ENCODE results near the gene BANF1. TPM values are rescaled to one million over a fixed set of nuclear protein-coding genes. Genes with fewer than 3 reads are reported as not detected.

BANF1 gene
- total RNA-seq, 4 donors from 2014 or later: 27.9 to 79.7 (median 34.0) TPM

DNA sequence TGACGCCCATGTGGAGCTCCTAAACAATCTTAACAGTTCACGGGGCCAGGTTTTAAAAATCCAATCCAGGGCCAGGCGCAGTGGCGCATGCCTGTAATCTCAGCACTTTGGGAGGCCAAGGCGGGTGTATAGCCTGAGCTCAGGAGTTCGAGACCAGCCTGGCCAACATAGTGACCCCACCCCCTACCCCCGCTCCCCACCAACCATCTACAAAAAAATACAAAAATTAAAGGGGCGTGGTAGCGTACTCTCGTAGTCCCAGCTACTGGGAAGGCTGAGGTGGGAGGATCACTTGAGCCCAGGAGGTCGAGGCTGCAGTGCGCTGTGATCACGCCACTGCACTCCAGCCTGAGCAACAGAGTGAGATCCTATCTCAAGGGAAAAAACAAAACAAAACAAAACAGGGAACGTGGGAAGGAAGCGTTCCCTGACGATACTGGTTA is 41.5 kb upstream of the BANF1 start:
- H3K4me1 ChIP-seq: peaks cover 19 to 26% (median 23%) of the 10 kb centered on the region in 4 donors
- WGBS, 2 donors (ENCODE audit: low coverage in 1 of 2): 7 to 45% methylated on average over 7 to 16 of the region's 16 CpGs
- H3K27me3 ChIP-seq: no peaks in the 10 kb centered on the region
- H3K9me3 ChIP-seq: no peaks in the 10 kb centered on the region
- H3K4me3 ChIP-seq: peak overlapping the region; percentile 57 to 99 (median 88)
- H3K27ac ChIP-seq: peak overlapping the region; percentile 89 to 96 (median 93)
- peaks cover 0 to 17% (median 9%) of the 10 kb centered on the region in 4 donors for H3K36me3 ChIP-seq
- DNase-seq: no peak
- intact Hi-C loops (cut with DNase I; ENCODE audit: low total_unique reads) (no loop called here), in situ Hi-C loops (cut with MboI; ENCODE audit: low pct_ligation_motif_present in 1 of 4, low pct_unique_long_range_greater_than_20kb in 1 of 4, low sequenced_read_pairs in 3 of 4) (no loop called here)
- no peak for TF ChIP-seq CTCF (IDR thresholded peaks at IDR 0.05)

- peaks cover 19 to 26% (median 23%) of the 10 kb centered on the region in 4 donors for H3K4me1 ChIP-seq
- 0 to 4% methylated on average over 5 to 77 of the region's 97 CpGs for WGBS, 2 donors (ENCODE audit: low coverage in 1 of 2)
- DNase-seq: peak; percentile 97
- peak within 1 kb of the TSS; percentile 81 to 99 (median 97) for H3K4me3 ChIP-seq
- no peaks in the 10 kb centered on the region for H3K9me3 ChIP-seq
- in situ Hi-C loops (cut with MboI; ENCODE audit: low pct_ligation_motif_present in 1 of 4, low pct_unique_long_range_greater_than_20kb in 1 of 4, low sequenced_read_pairs in 3 of 4): no loop called here
- H3K27me3 ChIP-seq: no peaks in the 10 kb centered on the region
- peak within 1 kb of the TSS; percentile 89 to 96 (median 93) for H3K27ac ChIP-seq
- peaks cover 0 to 24% (median 16%) of the 10 kb centered on the region in 4 donors for H3K36me3 ChIP-seq
- intact Hi-C loops (cut with DNase I; ENCODE audit: low total_unique reads): no loop called here
- TF ChIP-seq CTCF (IDR thresholded peaks at IDR 0.05): peak in 1 of 5 experiments; percentile 13
- TF ChIP-seq EP300 (IDR thresholded peaks at IDR 0.05; ENCODE audit: low read depth): no peak
- TF ChIP-seq POLR2A (IDR thresholded peaks at IDR 0.05): peak; percentile 75
- peak; percentile 73 to 87 (median 85) for TF ChIP-seq POLR2AphosphoS5 (IDR thresholded peaks at IDR 0.05)
These were observed 40.8 kb upstream of the BANF1 start, which contains the start of gene SART1 for GRCh38 chr11:65961267-65962140. TSS of gene SART1 (plus strand) at chr11:65961734. CDS start at chr11:65961781, 47 bp downstream.

GRCh38 chr11:65962141-65962564 is 40.1 kb upstream of the BANF1 start:
- intact Hi-C loops (cut with DNase I; ENCODE audit: low total_unique reads) (no loop called here), in situ Hi-C loops (cut with MboI; ENCODE audit: low pct_ligation_motif_present in 1 of 4, low pct_unique_long_range_greater_than_20kb in 1 of 4, low sequenced_read_pairs in 3 of 4) (no loop called here)
- DNase-seq: no peak
- no peaks in the 10 kb centered on the region for H3K27me3 ChIP-seq
- TF ChIP-seq CTCF (IDR thresholded peaks at IDR 0.05) (no peak), EP300 (IDR thresholded peaks at IDR 0.05; ENCODE audit: low read depth) (no peak), POLR2A (IDR thresholded peaks at IDR 0.05) (no peak), POLR2AphosphoS5 (IDR thresholded peaks at IDR 0.05) (no peak)
- peak overlapping the region; percentile 81 to 99 (median 97) for H3K4me3 ChIP-seq
- peak overlapping the region; percentile 89 to 96 (median 93) for H3K27ac ChIP-seq
- H3K36me3 ChIP-seq: peaks cover 0 to 30% (median 19%) of the 10 kb centered on the region in 4 donors
- peaks cover 19 to 26% (median 23%) of the 10 kb centered on the region in 4 donors for H3K4me1 ChIP-seq
- no peaks in the 10 kb centered on the region for H3K9me3 ChIP-seq
- 8 to 14% methylated on average over 4 to 13 of the region's 13 CpGs for WGBS, 2 donors (ENCODE audit: low coverage in 1 of 2)

DNA sequence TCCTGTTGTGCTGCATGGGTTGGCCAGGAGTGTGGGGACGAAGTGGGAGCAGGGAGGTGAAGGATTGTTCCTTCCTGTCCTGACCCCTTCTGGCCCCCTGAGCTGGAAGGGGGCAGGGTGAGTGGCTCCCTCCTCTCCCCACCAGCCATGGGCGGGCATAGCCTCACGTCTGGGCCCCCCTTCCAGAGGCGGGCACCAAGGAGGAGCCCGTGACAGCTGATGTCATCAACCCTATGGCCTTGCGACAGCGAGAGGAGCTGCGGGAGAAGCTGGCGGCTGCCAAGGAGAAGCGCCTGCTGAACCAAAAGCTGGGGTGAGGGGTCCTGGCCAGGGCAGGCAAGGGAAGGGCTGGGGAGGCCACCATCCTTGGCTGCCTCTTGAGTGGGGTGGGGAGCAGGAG is 37.4 kb upstream of the BANF1 start:
- intact Hi-C loops (cut with DNase I; ENCODE audit: low total_unique reads) (no loop called here), in situ Hi-C loops (cut with MboI; ENCODE audit: low pct_ligation_motif_present in 1 of 4, low pct_unique_long_range_greater_than_20kb in 1 of 4, low sequenced_read_pairs in 3 of 4) (no loop called here)
- H3K27ac ChIP-seq: no peak overlapping the region
- TF ChIP-seq POLR2A (IDR thresholded peaks at IDR 0.05): no peak
- no peak for TF ChIP-seq EP300 (IDR thresholded peaks at IDR 0.05; ENCODE audit: low read depth)
- no peak for TF ChIP-seq CTCF (IDR thresholded peaks at IDR 0.05)
- peaks cover 0 to 55% (median 30%) of the 10 kb centered on the region in 4 donors for H3K36me3 ChIP-seq
- H3K4me1 ChIP-seq: peaks cover 19 to 26% (median 23%) of the 10 kb centered on the region in 4 donors
- H3K4me3 ChIP-seq: no peak overlapping the region
- no peaks in the 10 kb centered on the region for H3K9me3 ChIP-seq
- H3K27me3 ChIP-seq: no peaks in the 10 kb centered on the region
- no peak for DNase-seq
- 93% methylated on average over 10 of the region's 10 CpGs; no CpG with 5 or more reads in 1 of the 2 donors for WGBS, 2 donors (ENCODE audit: low coverage in 1 of 2)
